WERI-Rb-1 (cell line): ENCODE results near the gene ARHGAP35.
A peak's percentile ranks its signal among the peaks of the same experiment; 100 is the strongest.

ENCODE experiments used
- DNase-seq: peaks from one replicate; pipeline ENCODE4 v3.0.0-alpha.2; 2020
- H3K27ac ChIP-seq: fragments of 250-450 bp; sonication (Bioruptor Pico); 2 replicates; pipeline ENCODE4 v1.5.1; 2020; ENCODE audit warnings: mild to moderate bottlenecking, moderate library complexity
- H3K27me3 ChIP-seq: fragments of 250-450 bp; sonication (Bioruptor Pico); 2 replicates; pipeline ENCODE4 v1.5.1; 2021; ENCODE audit warnings: mild to moderate bottlenecking, low read depth, moderate library complexity; ENCODE audit not compliant: insufficient read depth, severe bottlenecking
- H3K36me3 ChIP-seq: fragments of 250-450 bp; sonication (Bioruptor Pico); 2 replicates; pipeline ENCODE4 v1.5.1; 2020; ENCODE audit warnings: mild to moderate bottlenecking, moderate library complexity
- H3K4me3 ChIP-seq: 2 replicates; pipeline ENCODE4 v1.5.1; 2011; ENCODE audit warnings: low read depth, mild to moderate bottlenecking, control low read depth, low read length
- H3K9me3 ChIP-seq: fragments of 250-450 bp; sonication (Bioruptor Pico); 2 replicates; pipeline ENCODE4 v1.5.1; 2021; ENCODE audit warnings: mild to moderate bottlenecking, moderate library complexity; ENCODE audit not compliant: severe bottlenecking
- TF ChIP-seq, protein P1 (sequence below): IDR thresholded peaks from 2 replicates; pipeline ENCODE4 v1.5.1; 2011; ENCODE audit warnings: low read depth, mild to moderate bottlenecking, control low read depth, inconsistent platforms, low read length

ARHGAP35 gene

DNA sequence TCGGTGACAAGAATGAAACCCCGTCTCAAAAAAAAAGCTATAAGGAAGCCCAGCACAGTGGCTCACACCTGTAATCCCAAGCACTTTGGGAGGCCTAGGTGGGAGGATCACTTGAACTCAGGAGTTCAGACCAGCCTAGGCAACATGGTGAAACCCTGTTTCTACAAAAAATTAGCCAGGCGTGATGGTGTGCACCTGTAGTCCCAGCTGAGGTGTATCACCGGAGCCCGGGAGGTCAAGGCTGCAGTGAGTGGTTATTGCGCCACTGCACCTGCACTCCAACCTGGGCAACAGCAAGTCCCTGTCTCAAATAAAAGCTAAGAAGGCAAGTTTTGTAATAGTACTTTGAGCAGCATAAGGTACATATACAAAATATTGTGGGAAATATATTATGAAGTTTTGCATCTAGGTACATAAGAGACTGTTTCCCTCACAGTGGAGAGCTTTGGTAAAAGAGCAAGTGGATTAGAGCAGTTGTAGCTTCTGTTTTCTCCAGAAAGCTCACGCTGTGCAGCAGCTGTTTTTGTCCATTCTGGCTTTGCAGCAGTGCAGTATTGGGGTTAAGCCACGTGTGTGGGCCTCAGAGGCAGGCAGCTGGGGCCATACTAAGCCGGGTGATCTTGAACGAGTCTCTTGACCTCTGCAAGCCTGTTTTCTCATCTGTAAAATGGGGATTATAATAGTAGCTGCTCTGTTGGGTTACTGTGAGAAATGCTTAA is 35.4 kb downstream of the ARHGAP35 start:
- Histone ChIP-seq H3K4me3 (no peak overlapping the region), H3K9me3 (no peaks in the 10 kb centered on the region), H3K27ac (no peak overlapping the region), H3K36me3 (no peaks in the 10 kb centered on the region), H3K27me3 (no peaks in the 10 kb centered on the region)
- DNase-seq: peak; percentile 57
- TF ChIP-seq, protein P1, sequence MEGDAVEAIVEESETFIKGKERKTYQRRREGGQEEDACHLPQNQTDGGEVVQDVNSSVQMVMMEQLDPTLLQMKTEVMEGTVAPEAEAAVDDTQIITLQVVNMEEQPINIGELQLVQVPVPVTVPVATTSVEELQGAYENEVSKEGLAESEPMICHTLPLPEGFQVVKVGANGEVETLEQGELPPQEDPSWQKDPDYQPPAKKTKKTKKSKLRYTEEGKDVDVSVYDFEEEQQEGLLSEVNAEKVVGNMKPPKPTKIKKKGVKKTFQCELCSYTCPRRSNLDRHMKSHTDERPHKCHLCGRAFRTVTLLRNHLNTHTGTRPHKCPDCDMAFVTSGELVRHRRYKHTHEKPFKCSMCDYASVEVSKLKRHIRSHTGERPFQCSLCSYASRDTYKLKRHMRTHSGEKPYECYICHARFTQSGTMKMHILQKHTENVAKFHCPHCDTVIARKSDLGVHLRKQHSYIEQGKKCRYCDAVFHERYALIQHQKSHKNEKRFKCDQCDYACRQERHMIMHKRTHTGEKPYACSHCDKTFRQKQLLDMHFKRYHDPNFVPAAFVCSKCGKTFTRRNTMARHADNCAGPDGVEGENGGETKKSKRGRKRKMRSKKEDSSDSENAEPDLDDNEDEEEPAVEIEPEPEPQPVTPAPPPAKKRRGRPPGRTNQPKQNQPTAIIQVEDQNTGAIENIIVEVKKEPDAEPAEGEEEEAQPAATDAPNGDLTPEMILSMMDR: no peak

DNA sequence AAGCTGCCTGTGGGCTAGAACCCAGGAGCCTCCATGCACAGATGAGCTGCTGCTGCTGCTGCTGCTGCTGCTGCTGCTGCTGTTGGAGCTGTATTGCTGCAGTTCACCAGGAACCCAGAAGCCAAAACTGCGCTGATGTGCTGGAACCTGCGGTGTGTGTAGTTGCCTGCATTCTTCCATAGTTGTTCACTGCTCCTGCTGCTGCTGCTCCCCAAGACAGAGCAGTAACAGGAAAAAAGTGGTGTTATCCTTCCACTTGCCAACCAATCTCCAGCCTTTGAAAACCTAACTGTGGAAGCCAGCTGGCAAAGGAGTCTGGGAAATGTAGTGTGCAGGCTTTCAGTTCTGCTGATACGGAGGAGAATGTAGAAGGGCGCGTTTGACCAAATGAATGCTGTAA is 37.9 kb downstream of the ARHGAP35 start:
- Histone ChIP-seq H3K9me3 (no peaks in the 10 kb centered on the region), H3K4me3 (no peak overlapping the region), H3K27me3 (no peaks in the 10 kb centered on the region), H3K36me3 (no peaks in the 10 kb centered on the region), H3K27ac (no peak overlapping the region)
- TF ChIP-seq, protein P1: no peak
- no peak for DNase-seq

DNA sequence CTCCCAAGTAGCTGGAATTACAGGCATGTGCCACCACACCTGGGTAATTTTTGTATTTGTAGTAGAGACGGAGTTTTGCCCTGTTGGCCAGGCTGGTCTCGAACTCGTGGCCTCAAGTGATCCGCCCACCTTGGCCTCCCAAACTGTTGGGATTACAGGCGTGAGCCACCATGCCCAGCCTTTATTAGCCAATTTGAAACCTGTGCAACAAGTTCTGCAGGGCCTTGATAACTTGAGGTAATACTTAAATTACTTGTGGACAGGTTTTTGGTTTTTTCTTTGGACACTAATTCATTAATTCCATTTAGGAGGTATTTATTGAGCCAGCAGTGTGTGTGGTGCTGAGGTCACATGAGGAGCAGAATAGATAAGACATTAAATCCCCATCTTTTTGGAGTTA is 39.5 kb downstream of the ARHGAP35 start:
- DNase-seq: no peak
- Histone ChIP-seq H3K27ac (no peak overlapping the region), H3K4me3 (no peak overlapping the region), H3K27me3 (no peaks in the 10 kb centered on the region), H3K36me3 (no peaks in the 10 kb centered on the region), H3K9me3 (no peaks in the 10 kb centered on the region)
- TF ChIP-seq, protein P1: no peak

DNA sequence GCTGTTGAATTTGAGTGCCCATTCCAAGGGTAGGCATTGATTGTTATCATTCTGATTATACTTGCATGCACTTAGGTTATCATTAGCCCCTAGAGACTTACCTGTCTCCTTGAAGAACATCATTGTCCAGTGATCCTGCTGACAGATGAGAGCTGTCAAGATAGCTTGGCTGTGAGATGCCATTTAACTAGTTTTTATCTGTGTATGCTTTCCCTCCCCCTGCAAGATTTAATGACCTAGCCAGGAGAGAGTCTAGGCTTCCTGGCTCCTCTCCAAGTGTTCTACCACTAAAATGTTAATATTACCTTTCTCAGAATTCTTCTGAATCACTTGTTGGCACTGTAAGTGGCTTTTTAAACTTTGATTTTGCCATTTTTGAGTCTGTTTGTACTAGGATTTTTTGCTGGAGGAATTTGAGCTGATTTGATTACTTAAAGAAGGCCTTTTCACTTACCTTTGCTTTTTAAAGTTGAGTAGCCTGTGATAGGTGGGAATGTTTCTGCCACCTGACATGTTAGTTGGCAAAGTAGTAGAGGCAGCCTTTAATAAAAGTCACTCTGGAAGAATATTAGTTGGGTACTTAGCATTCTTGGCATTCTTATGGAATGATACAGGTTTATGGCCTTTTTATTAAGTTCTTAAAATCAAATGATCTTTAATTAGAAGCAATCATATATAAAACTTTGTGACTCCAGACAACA is 41.1 kb downstream of the ARHGAP35 start:
- no peaks in the 10 kb centered on the region for H3K36me3 ChIP-seq
- H3K4me3 ChIP-seq: no peak overlapping the region
- no peak for DNase-seq
- TF ChIP-seq, protein P1: no peak
- H3K9me3 ChIP-seq: no peaks in the 10 kb centered on the region
- H3K27me3 ChIP-seq: no peaks in the 10 kb centered on the region
- no peak overlapping the region for H3K27ac ChIP-seq

DNA sequence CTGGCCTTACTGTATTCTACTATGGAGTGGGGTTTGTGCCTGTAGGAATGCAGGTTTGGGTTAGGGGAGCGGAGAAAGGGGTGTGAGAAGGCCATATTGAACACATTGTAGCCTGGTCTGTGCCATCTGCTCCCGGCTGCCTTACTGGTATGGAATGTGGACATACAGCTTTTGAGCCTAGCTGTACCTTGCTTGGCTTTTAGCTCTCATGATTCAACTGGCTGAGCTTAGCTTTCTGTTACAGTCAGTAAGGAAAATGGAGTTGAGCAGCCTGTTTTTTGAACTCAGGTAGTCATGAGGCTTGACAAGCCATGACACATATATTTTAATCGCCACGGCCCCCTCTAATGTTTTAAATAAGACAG is 41.6 kb downstream of the ARHGAP35 start:
- no peak overlapping the region for H3K27ac ChIP-seq
- TF ChIP-seq, protein P1: no peak
- DNase-seq: no peak
- no peak overlapping the region for H3K4me3 ChIP-seq
- no peaks in the 10 kb centered on the region for H3K36me3 ChIP-seq
- H3K9me3 ChIP-seq: no peaks in the 10 kb centered on the region
- H3K27me3 ChIP-seq: no peaks in the 10 kb centered on the region
